Measurements from ENCODE around the gene TMEM259.
A peak's percentile ranks its signal among the peaks of the same experiment; 100 is the strongest.

TMEM259 gene

GRCh38 chr19:1046117-1046626, 25.2 kb upstream of the TMEM259 start:
- TF ChIP-seq CTCF (IDR thresholded peaks at IDR 0.05; ENCODE audit: low read length) (peak; percentile 21), EZH2 (IDR thresholded peaks at IDR 0.05; ENCODE audit: borderline replicate concordance, low read length) (no peak)
- peaks cover 47% of the 10 kb centered on the region for H3K4me1 ChIP-seq (ENCODE audit: insufficient read depth, low read length, severe bottlenecking)
- no peaks in the 10 kb centered on the region for H3K9me2 ChIP-seq (ENCODE audit: low read depth, low read length)
- H3K4me3 ChIP-seq (ENCODE audit: low read depth, low read length, poor library complexity, severe bottlenecking): peak overlapping the region; percentile 3
- H3K36me3 ChIP-seq (ENCODE audit: insufficient read depth, low read length): peaks cover 20% of the 10 kb centered on the region; the same call in 1 of the 2 replicates
- peak overlapping the region; percentile 87 for H3K27ac ChIP-seq (ENCODE audit: low read depth, low read length, poor library complexity, severe bottlenecking)
- no peaks in the 10 kb centered on the region for H3K9me3 ChIP-seq (ENCODE audit: low read length)
- H4K20me1 ChIP-seq (ENCODE audit: insufficient read depth, low read length): no peaks in the 10 kb centered on the region
- no peaks in the 10 kb centered on the region for H3K27me3 ChIP-seq (ENCODE audit: insufficient read depth, low read length)
- no peaks in the 10 kb centered on the region for H3F3A ChIP-seq (ENCODE audit: insufficient read depth, low read length)
- no peak overlapping the region for H2AFZ ChIP-seq (ENCODE audit: low read length)
- peak overlapping the region; percentile 24; the same call in 1 of the 2 replicates for H3K9ac ChIP-seq (ENCODE audit: low read length)
- H3K79me2 ChIP-seq (ENCODE audit: insufficient read depth, low read length): no peaks in the 10 kb centered on the region
- H3K4me2 ChIP-seq (ENCODE audit: low read length): peak overlapping the region; percentile 41; the same call in 1 of the 2 replicates

- Histone ChIP-seq H3K27ac (ENCODE audit: low read depth, low read length, poor library complexity, severe bottlenecking) (no peak overlapping the region), H2AFZ (ENCODE audit: low read length) (no peak overlapping the region)
These were observed 24.3 kb upstream of the TMEM259 start for GRCh38 chr19:1045247-1045603.

GRCh38 chr19:1042689-1043511, 22.0 kb upstream of the TMEM259 start:
- H3K27ac ChIP-seq (ENCODE audit: low read depth, low read length, poor library complexity, severe bottlenecking): peak overlapping the region; percentile 70
- H3K9me2 ChIP-seq (ENCODE audit: low read depth, low read length): no peaks in the 10 kb centered on the region
- peak overlapping the region; percentile 55; the same call in 1 of the 2 replicates for H3K9ac ChIP-seq (ENCODE audit: low read length)

More at GRCh38 chr19:1045247-1045603, 24.3 kb upstream of the TMEM259 start:
- H3K4me3 ChIP-seq (ENCODE audit: low read depth, low read length, poor library complexity, severe bottlenecking): no peak overlapping the region
- no peak overlapping the region for H3K4me2 ChIP-seq (ENCODE audit: low read length)
- no peaks in the 10 kb centered on the region for H3K9me3 ChIP-seq (ENCODE audit: low read length)
- no peak for TF ChIP-seq CTCF (IDR thresholded peaks at IDR 0.05; ENCODE audit: low read length)
- no peak for TF ChIP-seq EZH2 (IDR thresholded peaks at IDR 0.05; ENCODE audit: borderline replicate concordance, low read length)
- no peaks in the 10 kb centered on the region for H3K27me3 ChIP-seq (ENCODE audit: insufficient read depth, low read length)
- no peak overlapping the region for H3K9ac ChIP-seq (ENCODE audit: low read length)
- H3K9me2 ChIP-seq (ENCODE audit: low read depth, low read length): no peaks in the 10 kb centered on the region
- no peaks in the 10 kb centered on the region for H3K79me2 ChIP-seq (ENCODE audit: insufficient read depth, low read length)
- H3K4me1 ChIP-seq (ENCODE audit: insufficient read depth, low read length, severe bottlenecking): peaks cover 48% of the 10 kb centered on the region
- no peaks in the 10 kb centered on the region for H3F3A ChIP-seq (ENCODE audit: insufficient read depth, low read length)
- peaks cover 20% of the 10 kb centered on the region; the same call in 1 of the 2 replicates for H3K36me3 ChIP-seq (ENCODE audit: insufficient read depth, low read length)
- no peaks in the 10 kb centered on the region for H4K20me1 ChIP-seq (ENCODE audit: insufficient read depth, low read length)

More at GRCh38 chr19:1042689-1043511, 22.0 kb upstream of the TMEM259 start:
- H3K4me1 ChIP-seq (ENCODE audit: insufficient read depth, low read length, severe bottlenecking): peaks cover 66% of the 10 kb centered on the region
- H3F3A ChIP-seq (ENCODE audit: insufficient read depth, low read length): peaks cover 6% of the 10 kb centered on the region; the same call in 1 of the 2 replicates
- H3K9me3 ChIP-seq (ENCODE audit: low read length): no peaks in the 10 kb centered on the region
- no peak overlapping the region for H2AFZ ChIP-seq (ENCODE audit: low read length)
- TF ChIP-seq CTCF (IDR thresholded peaks at IDR 0.05; ENCODE audit: low read length) (no peak), EZH2 (IDR thresholded peaks at IDR 0.05; ENCODE audit: borderline replicate concordance, low read length) (no peak)
- peaks cover 20% of the 10 kb centered on the region; the same call in 1 of the 2 replicates for H3K36me3 ChIP-seq (ENCODE audit: insufficient read depth, low read length)
- peak overlapping the region; percentile 90 for H3K4me3 ChIP-seq (ENCODE audit: low read depth, low read length, poor library complexity, severe bottlenecking)
- no peaks in the 10 kb centered on the region for H3K79me2 ChIP-seq (ENCODE audit: insufficient read depth, low read length)
- peak overlapping the region; percentile 92 for H3K4me2 ChIP-seq (ENCODE audit: low read length)
- H4K20me1 ChIP-seq (ENCODE audit: insufficient read depth, low read length): no peaks in the 10 kb centered on the region
- H3K27me3 ChIP-seq (ENCODE audit: insufficient read depth, low read length): no peaks in the 10 kb centered on the region
